ENCODE results near the gene TMEM200A. TPM values are rescaled to one million over a fixed set of nuclear protein-coding genes. Genes with fewer than 3 reads are reported as not detected.

Gene TMEM200A
- total RNA-seq, 1 donor from 2014 or later, result 21.4 TPM

DNA sequence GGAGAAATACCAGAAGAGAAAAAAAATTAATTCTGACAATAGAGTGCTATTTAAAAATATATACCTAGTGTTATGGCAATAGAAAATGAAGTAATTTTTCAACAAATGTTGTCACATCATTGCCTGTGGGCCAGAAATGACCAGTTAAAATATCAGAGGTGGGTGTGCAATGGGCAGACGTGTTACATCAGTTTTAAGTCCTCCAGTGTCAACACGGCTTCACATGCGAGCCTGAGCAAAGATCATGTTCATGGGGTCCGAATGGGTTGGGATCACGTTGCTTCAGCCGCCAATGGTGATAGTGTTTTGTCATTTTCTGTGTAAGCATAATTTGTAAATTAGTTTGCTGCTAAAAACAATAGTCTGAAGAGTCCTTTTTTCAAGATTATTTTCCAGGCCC lies 27.5 kb downstream of the TMEM200A start:
- Histone ChIP-seq H3K9ac (ENCODE audit: low read depth in 1 of 3, low read length in 3 of 3) (no peak overlapping the region), H3K4me3 (ENCODE audit: low read length in 3 of 3) (no peak overlapping the region), H3K36me3 (ENCODE audit: control insufficient read depth in 3 of 3, insufficient read depth in 3 of 3, low read length in 3 of 3) (no peaks in the 10 kb centered on the region), H3K27ac (ENCODE audit: low read depth, low read length) (no peak overlapping the region), H3K4me1 (ENCODE audit: control insufficient read depth in 3 of 3, insufficient read depth in 3 of 3, low read length in 3 of 3) (no peaks in the 10 kb centered on the region), H3K9me3 (ENCODE audit: control insufficient read depth in 3 of 3, low read length in 3 of 3) (no peaks in the 10 kb centered on the region), H3K27me3 (ENCODE audit: control insufficient read depth in 3 of 3, insufficient read depth in 3 of 3, low read length in 3 of 3) (no peaks in the 10 kb centered on the region)

DNA sequence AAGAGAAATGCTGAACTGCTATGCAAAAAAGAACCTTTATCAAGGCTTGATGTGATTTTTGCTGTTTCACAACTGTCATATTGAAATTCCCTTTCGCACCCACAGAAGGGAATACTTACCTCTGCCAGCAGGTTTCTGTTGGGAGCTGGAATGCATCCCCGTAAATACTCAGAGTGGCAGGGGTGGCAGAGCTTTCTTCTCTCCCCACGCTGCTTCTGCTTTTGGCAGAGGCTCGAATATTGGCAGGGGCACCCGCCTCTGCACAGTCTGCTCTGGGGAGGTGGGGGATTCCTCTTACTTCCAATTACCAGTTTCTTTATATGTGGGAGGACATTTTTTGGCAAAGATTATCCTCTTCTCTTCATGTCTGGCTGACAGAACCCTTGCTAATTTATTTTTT lies 28.4 kb downstream of the TMEM200A start:
- no peak overlapping the region for H3K27ac ChIP-seq (ENCODE audit: low read depth, low read length)
- H3K4me1 ChIP-seq (ENCODE audit: control insufficient read depth in 3 of 3, insufficient read depth in 3 of 3, low read length in 3 of 3), result no peaks in the 10 kb centered on the region
- H3K9ac ChIP-seq (ENCODE audit: low read depth in 1 of 3, low read length in 3 of 3), result no peak overlapping the region
- no peaks in the 10 kb centered on the region for H3K27me3 ChIP-seq (ENCODE audit: control insufficient read depth in 3 of 3, insufficient read depth in 3 of 3, low read length in 3 of 3)
- H3K9me3 ChIP-seq (ENCODE audit: control insufficient read depth in 3 of 3, low read length in 3 of 3), result no peaks in the 10 kb centered on the region
- H3K4me3 ChIP-seq (ENCODE audit: low read length in 3 of 3), result no peak overlapping the region
- no peaks in the 10 kb centered on the region for H3K36me3 ChIP-seq (ENCODE audit: control insufficient read depth in 3 of 3, insufficient read depth in 3 of 3, low read length in 3 of 3)

DNA sequence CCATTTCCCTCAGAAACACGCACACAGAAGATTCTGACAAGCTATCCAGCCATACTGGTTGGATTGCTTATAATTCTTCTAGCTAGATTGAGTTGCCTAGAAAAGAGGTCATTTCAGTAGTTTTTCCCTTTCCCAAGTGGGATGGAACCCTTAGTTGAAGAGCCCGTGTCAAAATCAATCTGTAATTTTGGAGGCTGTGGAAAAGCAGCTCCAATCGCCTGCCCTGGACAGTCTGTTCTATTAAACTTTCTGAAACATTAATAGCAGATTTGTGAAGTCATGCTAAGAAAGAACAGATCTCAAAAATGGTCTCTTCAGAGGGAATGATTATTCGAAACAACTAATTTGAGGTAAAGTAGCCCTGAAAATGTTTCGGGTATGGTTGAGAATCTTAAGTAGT lies 29.3 kb downstream of the TMEM200A start:
- Histone ChIP-seq H3K9me3 (ENCODE audit: control insufficient read depth in 3 of 3, low read length in 3 of 3) (no peaks in the 10 kb centered on the region), H3K27ac (ENCODE audit: low read depth, low read length) (no peak overlapping the region), H3K4me1 (ENCODE audit: control insufficient read depth in 3 of 3, insufficient read depth in 3 of 3, low read length in 3 of 3) (no peaks in the 10 kb centered on the region), H3K4me3 (ENCODE audit: low read length in 3 of 3) (no peak overlapping the region), H3K27me3 (ENCODE audit: control insufficient read depth in 3 of 3, insufficient read depth in 3 of 3, low read length in 3 of 3) (no peaks in the 10 kb centered on the region), H3K36me3 (ENCODE audit: control insufficient read depth in 3 of 3, insufficient read depth in 3 of 3, low read length in 3 of 3) (no peaks in the 10 kb centered on the region), H3K9ac (ENCODE audit: low read depth in 1 of 3, low read length in 3 of 3) (no peak overlapping the region)

DNA sequence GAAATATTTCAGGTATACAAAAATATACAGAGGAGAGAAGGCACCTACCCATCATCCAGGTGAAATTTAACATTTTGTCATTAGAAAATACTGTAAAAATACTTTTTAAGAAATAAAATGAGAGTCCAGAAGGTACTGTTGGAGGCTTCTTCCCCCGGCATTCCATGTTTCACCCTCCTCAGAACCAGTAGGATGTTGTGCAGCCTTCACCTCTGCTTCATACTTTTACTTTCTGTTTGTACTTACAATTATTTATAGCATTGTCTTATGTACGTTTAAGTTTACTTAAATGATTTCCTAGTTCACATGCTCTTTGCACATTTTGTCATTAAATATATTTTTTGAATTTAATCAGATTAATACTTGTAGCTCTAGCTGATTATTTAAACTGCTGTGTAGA lies 30.9 kb downstream of the TMEM200A start:
- Histone ChIP-seq H3K9ac (ENCODE audit: low read depth in 1 of 3, low read length in 3 of 3) (no peak overlapping the region), H3K27me3 (ENCODE audit: control insufficient read depth in 3 of 3, insufficient read depth in 3 of 3, low read length in 3 of 3) (no peaks in the 10 kb centered on the region), H3K27ac (ENCODE audit: low read depth, low read length) (no peak overlapping the region), H3K36me3 (ENCODE audit: control insufficient read depth in 3 of 3, insufficient read depth in 3 of 3, low read length in 3 of 3) (no peaks in the 10 kb centered on the region), H3K4me3 (ENCODE audit: low read length in 3 of 3) (no peak overlapping the region), H3K9me3 (ENCODE audit: control insufficient read depth in 3 of 3, low read length in 3 of 3) (no peaks in the 10 kb centered on the region), H3K4me1 (ENCODE audit: control insufficient read depth in 3 of 3, insufficient read depth in 3 of 3, low read length in 3 of 3) (no peaks in the 10 kb centered on the region)

DNA sequence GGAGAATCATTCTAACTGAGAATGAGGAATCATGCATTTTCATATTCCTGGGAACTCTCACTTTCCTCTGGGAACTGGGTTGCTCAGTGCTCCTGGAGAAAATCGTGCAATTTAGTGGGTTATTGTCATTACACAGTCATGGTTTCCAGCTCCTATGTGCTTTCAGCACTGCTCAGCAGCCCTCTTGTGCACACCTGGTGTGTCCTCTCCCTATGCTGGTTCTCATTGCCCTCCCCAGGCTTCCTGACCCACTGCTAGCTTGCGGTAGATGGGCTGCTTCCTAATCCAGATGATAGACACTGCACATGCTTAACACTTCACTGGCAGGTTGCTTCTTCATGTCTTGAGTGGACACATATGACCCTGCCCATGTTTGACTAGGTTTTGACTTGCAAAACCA lies 39.7 kb downstream of the TMEM200A start:
- Histone ChIP-seq H3K27ac (ENCODE audit: low read depth, low read length) (no peak overlapping the region), H3K36me3 (ENCODE audit: control insufficient read depth in 3 of 3, insufficient read depth in 3 of 3, low read length in 3 of 3) (no peaks in the 10 kb centered on the region), H3K27me3 (ENCODE audit: control insufficient read depth in 3 of 3, insufficient read depth in 3 of 3, low read length in 3 of 3) (no peaks in the 10 kb centered on the region), H3K4me3 (ENCODE audit: low read length in 3 of 3) (no peak overlapping the region), H3K4me1 (ENCODE audit: control insufficient read depth in 3 of 3, insufficient read depth in 3 of 3, low read length in 3 of 3) (no peaks in the 10 kb centered on the region), H3K9ac (ENCODE audit: low read depth in 1 of 3, low read length in 3 of 3) (no peak overlapping the region), H3K9me3 (ENCODE audit: control insufficient read depth in 3 of 3, low read length in 3 of 3) (no peaks in the 10 kb centered on the region)

- Histone ChIP-seq H3K4me1 (ENCODE audit: control insufficient read depth in 3 of 3, insufficient read depth in 3 of 3, low read length in 3 of 3) (no peaks in the 10 kb centered on the region), H3K27ac (ENCODE audit: low read depth, low read length) (no peak overlapping the region), H3K4me3 (ENCODE audit: low read length in 3 of 3) (no peak overlapping the region)
Observed at GRCh38 chr6:130407032-130407431, 41.2 kb downstream of the TMEM200A start.

DNA sequence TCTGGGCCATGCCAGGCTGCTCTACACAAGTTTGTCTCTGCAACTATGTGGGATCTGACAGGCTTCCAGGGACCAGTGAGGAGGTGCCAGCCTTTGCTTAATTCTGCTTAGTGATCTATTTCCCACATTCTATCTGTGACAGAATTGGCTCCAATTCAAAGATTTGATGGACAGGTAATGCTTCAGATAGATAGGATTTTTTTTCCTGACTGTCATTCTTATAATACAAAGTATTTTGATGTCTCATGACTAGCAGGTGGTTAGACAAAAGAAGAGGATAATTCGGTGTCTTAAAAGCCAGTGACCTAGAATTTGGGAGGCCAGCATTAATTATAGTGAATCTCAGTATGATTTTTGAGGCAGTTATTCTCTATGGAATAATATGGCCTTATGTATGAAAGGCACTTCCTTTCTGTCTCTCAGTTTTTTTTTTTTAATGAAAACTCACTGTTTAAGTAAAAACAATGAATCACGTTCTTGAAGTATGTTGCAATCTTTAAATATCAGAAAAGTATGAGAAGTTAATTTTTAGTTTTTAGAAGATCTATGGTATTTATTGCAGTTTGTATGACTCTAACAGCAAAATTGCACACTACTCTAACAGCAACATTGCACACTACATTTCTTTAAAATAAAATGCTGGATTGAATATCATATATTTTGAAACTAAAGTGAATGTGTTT lies 43.7 kb downstream of the TMEM200A start:
- H3K4me1 ChIP-seq (ENCODE audit: control insufficient read depth in 3 of 3, insufficient read depth in 3 of 3, low read length in 3 of 3), result no peaks in the 10 kb centered on the region
- H3K9me3 ChIP-seq (ENCODE audit: control insufficient read depth in 3 of 3, low read length in 3 of 3), result no peaks in the 10 kb centered on the region
- H3K36me3 ChIP-seq (ENCODE audit: control insufficient read depth in 3 of 3, insufficient read depth in 3 of 3, low read length in 3 of 3), result no peaks in the 10 kb centered on the region
- no peak overlapping the region for H3K27ac ChIP-seq (ENCODE audit: low read depth, low read length)
- no peak overlapping the region for H3K9ac ChIP-seq (ENCODE audit: low read depth in 1 of 3, low read length in 3 of 3)
- no peaks in the 10 kb centered on the region for H3K27me3 ChIP-seq (ENCODE audit: control insufficient read depth in 3 of 3, insufficient read depth in 3 of 3, low read length in 3 of 3)
- no peak overlapping the region for H3K4me3 ChIP-seq (ENCODE audit: low read length in 3 of 3)

More at GRCh38 chr6:130407032-130407431, 41.2 kb downstream of the TMEM200A start:
- Histone ChIP-seq H3K36me3 (ENCODE audit: control insufficient read depth in 3 of 3, insufficient read depth in 3 of 3, low read length in 3 of 3) (no peaks in the 10 kb centered on the region), H3K27me3 (ENCODE audit: control insufficient read depth in 3 of 3, insufficient read depth in 3 of 3, low read length in 3 of 3) (no peaks in the 10 kb centered on the region), H3K9ac (ENCODE audit: low read depth in 1 of 3, low read length in 3 of 3) (no peak overlapping the region), H3K9me3 (ENCODE audit: control insufficient read depth in 3 of 3, low read length in 3 of 3) (no peaks in the 10 kb centered on the region)

DNA sequence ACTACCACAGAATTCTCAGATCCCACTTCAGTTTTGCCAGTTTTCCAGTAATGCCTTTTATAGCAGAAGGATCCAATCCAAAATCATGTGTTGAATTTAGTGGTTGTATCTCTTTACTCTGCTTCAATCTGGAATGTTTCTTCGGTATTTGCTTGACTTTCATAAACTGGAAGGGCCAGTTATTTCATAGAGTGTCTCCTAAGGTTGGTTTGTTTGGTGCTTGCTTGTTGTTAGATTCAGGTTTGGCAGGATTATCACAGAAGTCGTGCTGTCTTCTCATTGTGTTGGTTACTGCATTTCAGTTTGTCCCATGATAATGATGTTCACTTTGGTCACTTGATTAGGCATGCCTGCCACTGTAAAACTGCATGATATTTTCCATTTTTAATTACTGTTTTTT lies 45.7 kb downstream of the TMEM200A start:
- Histone ChIP-seq H3K9me3 (ENCODE audit: control insufficient read depth in 3 of 3, low read length in 3 of 3) (no peaks in the 10 kb centered on the region), H3K9ac (ENCODE audit: low read depth in 1 of 3, low read length in 3 of 3) (no peak overlapping the region), H3K27me3 (ENCODE audit: control insufficient read depth in 3 of 3, insufficient read depth in 3 of 3, low read length in 3 of 3) (no peaks in the 10 kb centered on the region), H3K4me3 (ENCODE audit: low read length in 3 of 3) (no peak overlapping the region), H3K36me3 (ENCODE audit: control insufficient read depth in 3 of 3, insufficient read depth in 3 of 3, low read length in 3 of 3) (no peaks in the 10 kb centered on the region), H3K27ac (ENCODE audit: low read depth, low read length) (no peak overlapping the region), H3K4me1 (ENCODE audit: control insufficient read depth in 3 of 3, insufficient read depth in 3 of 3, low read length in 3 of 3) (no peaks in the 10 kb centered on the region)

- H3K4me1 ChIP-seq (ENCODE audit: control insufficient read depth in 3 of 3, insufficient read depth in 3 of 3, low read length in 3 of 3), result no peaks in the 10 kb centered on the region
- H3K27ac ChIP-seq (ENCODE audit: low read depth, low read length), result no peak overlapping the region
- H3K36me3 ChIP-seq (ENCODE audit: control insufficient read depth in 3 of 3, insufficient read depth in 3 of 3, low read length in 3 of 3), result no peaks in the 10 kb centered on the region
- H3K9me3 ChIP-seq (ENCODE audit: control insufficient read depth in 3 of 3, low read length in 3 of 3), result no peaks in the 10 kb centered on the region
- H3K4me3 ChIP-seq (ENCODE audit: low read length in 3 of 3), result no peak overlapping the region
- no peaks in the 10 kb centered on the region for H3K27me3 ChIP-seq (ENCODE audit: control insufficient read depth in 3 of 3, insufficient read depth in 3 of 3, low read length in 3 of 3)
- H3K9ac ChIP-seq (ENCODE audit: low read depth in 1 of 3, low read length in 3 of 3), result no peak overlapping the region
Observed at GRCh38 chr6:130412556-130413290, 46.9 kb downstream of the TMEM200A start.

- Histone ChIP-seq H3K9me3 (ENCODE audit: control insufficient read depth in 3 of 3, low read length in 3 of 3) (no peaks in the 10 kb centered on the region), H3K4me1 (ENCODE audit: control insufficient read depth in 3 of 3, insufficient read depth in 3 of 3, low read length in 3 of 3) (no peaks in the 10 kb centered on the region), H3K36me3 (ENCODE audit: control insufficient read depth in 3 of 3, insufficient read depth in 3 of 3, low read length in 3 of 3) (no peaks in the 10 kb centered on the region), H3K4me3 (ENCODE audit: low read length in 3 of 3) (no peak overlapping the region), H3K27me3 (ENCODE audit: control insufficient read depth in 3 of 3, insufficient read depth in 3 of 3, low read length in 3 of 3) (no peaks in the 10 kb centered on the region), H3K27ac (ENCODE audit: low read depth, low read length) (no peak overlapping the region), H3K9ac (ENCODE audit: low read depth in 1 of 3, low read length in 3 of 3) (no peak overlapping the region)
Observed at GRCh38 chr6:130417951-130418350, 52.1 kb downstream of the TMEM200A start.

Measured in skeletal muscle tissue (tissue), 4 donors.